HEK293 (cell line): ENCODE measurements around the gene SKAP1.

Experiments
- CTCF ChIA-PET: fragments of 350-600 bp; formaldehyde crosslinking; extraction: SDS; loops from one replicate; lab custom pipeline; 2021; ENCODE audit warnings: antibody characterized with exemption; lab: Yijun Ruan, JAX
- POLR2A ChIA-PET: fragments of 300-600 bp; formaldehyde crosslinking; extraction: SDS; loops from one replicate; lab custom pipeline; 2020; ENCODE audit warnings: antibody characterized with exemption, inconsistent platforms; lab: Yijun Ruan, JAX
- H3K27ac ChIP-seq: fragments of 200-500 bp; sonication (Bioruptor generic); 2 replicates; pipeline ENCODE4 v1.5.1; 2014; ENCODE audit warnings: low read depth, low read length, control low read depth, inconsistent platforms; ENCODE audit errors: extremely low read depth
- H3K36me3 ChIP-seq, 2 experiments: fragments of 200-500 bp in 1 of 2; sonication (Bioruptor generic) in 1 of 2; 1 replicate in 1 of 2; 2 replicates in 1 of 2; pipeline ENCODE4 v1.5.1; 2014 to 2017; ENCODE audit warnings: inconsistent platforms in 2 of 2, low read length in 2 of 2; ENCODE audit not compliant: control insufficient read depth in 2 of 2, insufficient read depth in 1 of 2
- H3K4me1 ChIP-seq: fragments of 200-500 bp; sonication (Bioruptor generic); 2 replicates; pipeline ENCODE4 v1.5.1; 2014; ENCODE audit warnings: mild to moderate bottlenecking, low read length, inconsistent platforms; ENCODE audit not compliant: control insufficient read depth, insufficient read depth
- H3K4me3 ChIP-seq: 2 replicates; pipeline ENCODE4 v1.5.1; 2011; ENCODE audit warnings: low read depth, mild to moderate bottlenecking, control low read depth, low read length, moderate library complexity
- H3K9me3 ChIP-seq: fragments of 200-500 bp; sonication (Bioruptor generic); 2 replicates; pipeline ENCODE4 v1.5.1; 2014; ENCODE audit warnings: low read depth, low read length, inconsistent platforms; ENCODE audit not compliant: control insufficient read depth, insufficient read depth
- AEBP2 ChIP-seq: fragments of 450-650 bp; formaldehyde crosslinking; IDR thresholded peaks from 2 replicates; pipeline ENCODE4 v1.5.1; 2016; ENCODE audit warnings: missing biosample characterization, missing genetic modification characterization, borderline replicate concordance
- ATF2 ChIP-seq: fragments of 450-650 bp; formaldehyde crosslinking; IDR thresholded peaks from 2 replicates; pipeline ENCODE4 v1.5.1; 2016; ENCODE audit warnings: missing biosample characterization, missing genetic modification characterization, low read depth
- BCL6B ChIP-seq: fragments of 450-650 bp; formaldehyde crosslinking; IDR thresholded peaks from 2 replicates; pipeline ENCODE4 v1.5.1; 2017; ENCODE audit warnings: missing biosample characterization, missing genetic modification characterization
- ELK4 ChIP-seq: IDR thresholded peaks from 2 replicates; pipeline ENCODE4 v1.6.1; 2011; ENCODE audit warnings: mild to moderate bottlenecking, low read depth, low read length, borderline replicate concordance
- HOXA7 ChIP-seq: sonication (generic); formaldehyde crosslinking; IDR thresholded peaks from 2 replicates; pipeline ENCODE4 v1.8.1; 2022; ENCODE audit warnings: missing genetic modification reagents, borderline replicate concordance
- KLF16 ChIP-seq: fragments of 450-650 bp; formaldehyde crosslinking; IDR thresholded peaks from 2 replicates; pipeline ENCODE4 v1.5.1; 2017; ENCODE audit warnings: missing biosample characterization, missing genetic modification characterization
- MEIS1 ChIP-seq: sonication (generic); formaldehyde crosslinking; IDR thresholded peaks from 2 replicates; pipeline ENCODE4 v1.8.1; 2022; ENCODE audit warnings: missing genetic modification reagents, mild to moderate bottlenecking, borderline replicate concordance
- PRDM1 ChIP-seq: fragments of 450-650 bp; formaldehyde crosslinking; IDR thresholded peaks from 2 replicates; pipeline ENCODE4; 2016; ENCODE audit warnings: missing biosample characterization, missing genetic modification characterization
- SETDB1 ChIP-seq: IDR thresholded peaks from one replicate; pipeline ENCODE4 v1.6.1; 2017; ENCODE audit warnings: mild to moderate bottlenecking, low read length, moderate library complexity, mixed read lengths; ENCODE audit not compliant: insufficient read length
- YY1 ChIP-seq: fragments of 450-650 bp; formaldehyde crosslinking; IDR thresholded peaks from 2 replicates; pipeline ENCODE4 v1.5.1; 2018; ENCODE audit warnings: missing biosample characterization, missing genetic modification characterization
- ZBTB17 ChIP-seq: fragments of 450-650 bp; formaldehyde crosslinking; IDR thresholded peaks from 2 replicates; pipeline ENCODE4 v1.5.1; 2016; ENCODE audit warnings: missing biosample characterization, missing genetic modification characterization
- ZBTB7A ChIP-seq: fragments of 450-650 bp; formaldehyde crosslinking; IDR thresholded peaks from 2 replicates; pipeline ENCODE4 v1.5.1; 2016; ENCODE audit warnings: low read depth, missing biosample characterization, missing genetic modification characterization
- ZEB2 ChIP-seq: fragments of 450-650 bp; formaldehyde crosslinking; IDR thresholded peaks from 2 replicates; pipeline ENCODE4 v1.5.1; 2016; ENCODE audit warnings: missing biosample characterization, missing genetic modification characterization
- ZFHX2 ChIP-seq: fragments of 450-650 bp; formaldehyde crosslinking; conservative IDR thresholded peaks from 2 replicates; pipeline ENCODE4 v1.5.1; 2016; ENCODE audit warnings: missing biosample characterization, missing genetic modification characterization
- ZNF202 ChIP-seq: fragments of 450-650 bp; formaldehyde crosslinking; IDR thresholded peaks from 2 replicates; pipeline ENCODE4 v1.5.1; 2016; ENCODE audit warnings: missing biosample characterization, missing genetic modification characterization, borderline replicate concordance
- ZNF280D ChIP-seq: fragments of 450-650 bp; formaldehyde crosslinking; IDR thresholded peaks from 2 replicates; pipeline ENCODE4 v1.5.1; 2016; ENCODE audit warnings: missing biosample characterization, missing genetic modification characterization
- ZNF362 ChIP-seq: fragments of 450-650 bp; formaldehyde crosslinking; IDR thresholded peaks from 2 replicates; pipeline ENCODE4 v1.5.1; 2016; ENCODE audit warnings: missing biosample characterization, missing genetic modification characterization
- ZNF37A ChIP-seq: fragments of 450-650 bp; IDR thresholded peaks from 2 replicates; pipeline ENCODE4 v1.5.1; 2018; ENCODE audit warnings: missing biosample characterization, missing genetic modification characterization
- ZNF626 ChIP-seq: fragments of 450-650 bp; sonication (Bioruptor Pico); formaldehyde crosslinking; IDR thresholded peaks from 2 replicates; pipeline ENCODE4 v1.5.1; 2018; ENCODE audit warnings: missing biosample characterization, missing genetic modification characterization, inconsistent platforms

SKAP1 gene

GRCh38 chr17:48470388-48471034 lies 40.5 kb upstream of the SKAP1 start (continued):
- no peak for TF ChIP-seq ZNF362
- TF ChIP-seq ZEB2 (tag by site-specific recombination), result 0 out of 2 replicates have a peak, but pooled peaks have one; percentile 21
- no peak for TF ChIP-seq KLF16 (tag by site-specific recombination)

GRCh38 chr17:48469227-48469626 lies 39.2 kb upstream of the SKAP1 start:
- peaks cover 15% of the 10 kb centered on the region for H3K4me1 ChIP-seq
- POLR2A ChIA-PET, result no interaction called here

GRCh38 chr17:48468299-48468698 lies 38.3 kb upstream of the SKAP1 start:
- no peak overlapping the region for H3K4me3 ChIP-seq
- no peak overlapping the region for H3K27ac ChIP-seq
- no peaks in the 10 kb centered on the region for H3K9me3 ChIP-seq
- no peaks in the 10 kb centered on the region for H3K36me3 ChIP-seq
- ChIA-PET CTCF (interaction anchor here (0.7 to 1.1 kb wide), 2 partner anchors 23 to 30 kb away, joined by 4 to 5 read pairs; no protein-coding TSS in a partner anchor), POLR2A (no interaction called here)
- peaks cover 15% of the 10 kb centered on the region for H3K4me1 ChIP-seq
- TF ChIP-seq YY1 (tag by site-specific recombination) (no peak), ZNF280D (tag by site-specific recombination) (no peak), ZBTB7A (no peak), SETDB1 (no peak), ZFHX2 (no peak), AEBP2 (tag by site-specific recombination) (no peak), MEIS1 (CRISPR knock-in tag) (no peak), ZNF626 (tag by site-specific recombination) (no peak), ZNF37A (tag by site-specific recombination) (no peak), ZBTB17 (tag by site-specific recombination) (no peak), BCL6B (tag by site-specific recombination) (no peak), ZNF202 (no peak)

More at GRCh38 chr17:48469227-48469626, 39.2 kb upstream of the SKAP1 start:
- Histone ChIP-seq H3K9me3 (no peaks in the 10 kb centered on the region), H3K36me3 (no peaks in the 10 kb centered on the region), H3K27ac (no peak overlapping the region), H3K4me3 (no peak overlapping the region)
- CTCF ChIA-PET, result interaction anchor here (0.7 to 1.9 kb wide), 5 partner anchors 12 to 133 kb away, joined by 3 to 9 read pairs (median 5); no protein-coding TSS in a partner anchor
- peak; percentile 77 for TF ChIP-seq ATF2 (tag by site-specific recombination)
- no peak for TF ChIP-seq HOXA7 (CRISPR knock-in tag)
- no peak for TF ChIP-seq ELK4
- TF ChIP-seq PRDM1 (tag by site-specific recombination), result 0 out of 2 replicates have a peak, but pooled peaks have one; percentile 47
- TF ChIP-seq, all 188 proteins: peak for 2
